Parathyroid adenoma (tissue), 2 donors: ENCODE measurements around the gene AATK.

Source experiments
- H2AFZ ChIP-seq: fragments of 300-600 bp; sonication (generic); one replicate; pipeline ENCODE4 v1.7.0; 2017; ENCODE audit warnings: antibody characterized with exemption, mild to moderate bottlenecking
- H3K27ac ChIP-seq: fragments of 300-600 bp; sonication (generic); one replicate; pipeline ENCODE4 v1.7.0; 2017
- H3K27me3 ChIP-seq: fragments of 300-600 bp; sonication (generic); one replicate; pipeline ENCODE4 v1.7.0; 2017; ENCODE audit warnings: low read length; ENCODE audit not compliant: control insufficient read depth, insufficient read depth
- H3K36me3 ChIP-seq: fragments of 300-600 bp; sonication (generic); one replicate; pipeline ENCODE4 v1.7.0; 2017; ENCODE audit warnings: low read length; ENCODE audit not compliant: control insufficient read depth, insufficient read depth
- H3K4me1 ChIP-seq: fragments of 300-600 bp; sonication (generic); one replicate; pipeline ENCODE4 v1.7.0; 2017; ENCODE audit warnings: control low read depth
- H3K4me2 ChIP-seq: fragments of 300-600 bp; sonication (generic); one replicate; pipeline ENCODE4 v1.7.0; 2017; ENCODE audit warnings: low read length
- H3K4me3 ChIP-seq: fragments of 300-600 bp; sonication (generic); one replicate; pipeline ENCODE4 v1.7.0; 2017; ENCODE audit warnings: low read depth, low read length
- H3K79me2 ChIP-seq: fragments of 300-600 bp; sonication (generic); one replicate; pipeline ENCODE4 v1.7.0; 2017; ENCODE audit warnings: control low read depth
- H3K9ac ChIP-seq: fragments of 300-600 bp; sonication (generic); one replicate; pipeline ENCODE4 v1.7.0; 2017; ENCODE audit warnings: mild to moderate bottlenecking
- H3K9me3 ChIP-seq: fragments of 300-600 bp; sonication (generic); one replicate; pipeline ENCODE4 v1.7.0; 2017; ENCODE audit warnings: low read length; ENCODE audit not compliant: control insufficient read depth
- CTCF ChIP-seq: fragments of 300-600 bp; sonication (generic); IDR thresholded peaks from one replicate; pipeline ENCODE4 v1.7.0; 2017; ENCODE audit warnings: antibody characterized with exemption, mild to moderate bottlenecking
- donor health status: primary hyperparathyroidism.

AATK gene

GRCh38 chr17:81173052-81173761, 7.2 kb upstream of the AATK start:
- Histone ChIP-seq H3K27me3 (no peaks in the 10 kb centered on the region), H3K4me2 (no peak overlapping the region), H3K4me3 (no peak overlapping the region), H3K79me2 (peaks cover 9% of the 10 kb centered on the region), H3K4me1 (no peaks in the 10 kb centered on the region), H3K9me3 (no peaks in the 10 kb centered on the region), H2AFZ (no peak overlapping the region), H3K9ac (no peak overlapping the region), H3K27ac (no peak overlapping the region), H3K36me3 (no peaks in the 10 kb centered on the region)
- TF ChIP-seq CTCF, result no peak

- TF ChIP-seq CTCF, result no peak
- Histone ChIP-seq H3K27me3 (no peaks in the 10 kb centered on the region), H3K4me3 (no peak overlapping the region), H3K79me2 (peaks cover 12% of the 10 kb centered on the region), H3K36me3 (no peaks in the 10 kb centered on the region), H3K4me2 (no peak overlapping the region), H3K9ac (no peak overlapping the region), H3K4me1 (peaks cover 1% of the 10 kb centered on the region), H2AFZ (no peak overlapping the region), H3K27ac (no peak overlapping the region), H3K9me3 (no peaks in the 10 kb centered on the region)
Observed at GRCh38 chr17:81171941-81172340, 5.9 kb upstream of the AATK start.

- Histone ChIP-seq H3K4me3 (no peak overlapping the region), H3K27ac (no peak overlapping the region), H3K9ac (no peak overlapping the region), H3K9me3 (no peaks in the 10 kb centered on the region), H3K36me3 (no peaks in the 10 kb centered on the region), H3K4me2 (no peak overlapping the region), H3K79me2 (peaks cover 17% of the 10 kb centered on the region), H3K27me3 (no peaks in the 10 kb centered on the region), H3K4me1 (peaks cover 6% of the 10 kb centered on the region), H2AFZ (no peak overlapping the region)
- no peak for TF ChIP-seq CTCF
Observed at GRCh38 chr17:81170727-81171494, 4.9 kb upstream of the AATK start.

GRCh38 chr17:81169870-81170309, 3.9 kb upstream of the AATK start:
- Histone ChIP-seq H2AFZ (no peak overlapping the region), H3K4me1 (peaks cover 9% of the 10 kb centered on the region), H3K27me3 (no peaks in the 10 kb centered on the region), H3K9ac (no peak overlapping the region), H3K36me3 (no peaks in the 10 kb centered on the region), H3K9me3 (no peaks in the 10 kb centered on the region), H3K79me2 (peaks cover 20% of the 10 kb centered on the region), H3K27ac (no peak overlapping the region), H3K4me3 (no peak overlapping the region), H3K4me2 (no peak overlapping the region)
- TF ChIP-seq CTCF, result no peak
